Measurements from ENCODE around the gene TMEM201. TPM values are rescaled to one million over a fixed set of nuclear protein-coding genes. Genes with fewer than 3 reads are reported as not detected.
A peak's percentile ranks its signal among the peaks of the same experiment; 100 is the strongest.

Gene TMEM201
- total and polyA plus RNA-seq, 4 experiments from 2014 or later: 0.41 to 12.9 (median 7.3) TPM

- ChIA-PET CTCF (ENCODE audit: partially characterized antibody) (interaction anchor here (1.7 to 7.8 kb wide), 4 partner anchors 19 to 65 kb away, joined by 4 to 142 read pairs (median 29); no protein-coding TSS in a partner anchor), POLR2A (ENCODE audit: partially characterized antibody) (interaction anchor here (0.7 to 12.7 kb wide), 8 partner anchors 9 to 59 kb away, joined by 3 to 658 read pairs (median 12); no protein-coding TSS in a partner anchor)
- DNase-seq: no peak
- peak overlapping the region; percentile 88 to 98 (median 97) for H3K27ac Mint-ChIP-seq
- peaks cover 76% of the 10 kb centered on the region for H3K4me1 ChIP-seq (ENCODE audit: insufficient read depth, low read length)
- H3K9me3 Mint-ChIP-seq: peaks cover 0 to 1% (median 0%) of the 10 kb centered on the region in 8 donors
- peak overlapping the region; percentile 59 to 100 (median 98) for H3K4me3 Mint-ChIP-seq
- no peaks in the 10 kb centered on the region for H3K36me3 ChIP-seq (ENCODE audit: insufficient read depth, low read length)
- H3K27ac ChIP-seq (ENCODE audit: low read depth, low read length): peak overlapping the region; percentile 71
- H3K4me1 Mint-ChIP-seq: peaks cover 48 to 89% (median 66%) of the 10 kb centered on the region in 4 donors
- no peaks in the 10 kb centered on the region for H3K27me3 Mint-ChIP-seq
- H3K9me3 ChIP-seq (ENCODE audit: control insufficient read depth in 1 of 2, low read length in 2 of 2): no peaks in the 10 kb centered on the region
- H3K36me3 Mint-ChIP-seq: peaks cover 7 to 51% of the 10 kb centered on the region in 2 donors
- intact Hi-C loops (cut with micrococcal nuclease): loop anchor here (2.0 kb wide), 1 partner anchor 69 kb away; no protein-coding TSS in a partner anchor
- H3K4me3 ChIP-seq (ENCODE audit: low read length in 2 of 2): no peak overlapping the region
- H3K27me3 ChIP-seq (ENCODE audit: insufficient read depth, low read length): no peaks in the 10 kb centered on the region
These were observed 67.1 kb downstream of the TMEM201 start for GRCh38 chr1:9655836-9656235.

- Mint-ChIP-seq H3K4me1 (peaks cover 50 to 86% (median 67%) of the 10 kb centered on the region in 4 donors), H3K27ac (peak overlapping the region; percentile 90 to 97 (median 93)), H3K9me3 (no peaks in the 10 kb centered on the region), H3K36me3 (peaks cover 12 to 49% of the 10 kb centered on the region in 2 donors), H3K27me3 (no peaks in the 10 kb centered on the region), H3K4me3 (peak overlapping the region in 7 of 8 donors; percentile 56 to 98 (median 71))
- Histone ChIP-seq H3K4me1 (ENCODE audit: insufficient read depth, low read length) (peaks cover 78% of the 10 kb centered on the region), H3K27ac (ENCODE audit: low read depth, low read length) (peak overlapping the region; percentile 32), H3K4me3 (ENCODE audit: low read length in 2 of 2) (no peak overlapping the region), H3K27me3 (ENCODE audit: insufficient read depth, low read length) (no peaks in the 10 kb centered on the region), H3K36me3 (ENCODE audit: insufficient read depth, low read length) (no peaks in the 10 kb centered on the region), H3K9me3 (ENCODE audit: control insufficient read depth in 1 of 2, low read length in 2 of 2) (no peaks in the 10 kb centered on the region)
- DNase-seq: no peak
- ChIA-PET POLR2A (ENCODE audit: partially characterized antibody) (interaction anchor here (0.6 to 12.7 kb wide), 5 partner anchors 9 to 58 kb away, joined by 3 to 658 read pairs (median 4); no protein-coding TSS in a partner anchor), CTCF (ENCODE audit: partially characterized antibody) (interaction anchor here (0.8 to 1.8 kb wide), 4 partner anchors 11 to 31 kb away, joined by 3 to 6 read pairs (median 4); no protein-coding TSS in a partner anchor)
- intact Hi-C loops (cut with micrococcal nuclease): no loop called here
These were observed 68.9 kb downstream of the TMEM201 start for GRCh38 chr1:9657521-9658032.

- ChIA-PET POLR2A (ENCODE audit: partially characterized antibody) (interaction anchor here (0.7 to 12.7 kb wide), 4 partner anchors 9 to 57 kb away, joined by 3 to 658 read pairs (median 4); no protein-coding TSS in a partner anchor), CTCF (ENCODE audit: partially characterized antibody) (interaction anchor here (0.8 to 1.8 kb wide), 4 partner anchors 11 to 32 kb away, joined by 3 to 6 read pairs (median 4); no protein-coding TSS in a partner anchor)
- DNase-seq: peak in 2 of 5 donors; percentile 16 to 65
- no peaks in the 10 kb centered on the region for H3K27me3 Mint-ChIP-seq
- no peaks in the 10 kb centered on the region for H3K9me3 Mint-ChIP-seq
- peak overlapping the region in 7 of 8 donors; percentile 56 to 98 (median 71) for H3K4me3 Mint-ChIP-seq
- peak overlapping the region; percentile 75 to 97 (median 92) for H3K27ac Mint-ChIP-seq
- peaks cover 84% of the 10 kb centered on the region for H3K4me1 ChIP-seq (ENCODE audit: insufficient read depth, low read length)
- peaks cover 5% of the 10 kb centered on the region for H3K36me3 ChIP-seq (ENCODE audit: insufficient read depth, low read length)
- peaks cover 16 to 50% of the 10 kb centered on the region in 2 donors for H3K36me3 Mint-ChIP-seq
- intact Hi-C loops (cut with micrococcal nuclease): no loop called here
- H3K4me1 Mint-ChIP-seq: peaks cover 50 to 86% (median 68%) of the 10 kb centered on the region in 4 donors
- H3K27me3 ChIP-seq (ENCODE audit: insufficient read depth, low read length): no peaks in the 10 kb centered on the region
- H3K4me3 ChIP-seq (ENCODE audit: low read length in 2 of 2): no peak overlapping the region
- peak overlapping the region; percentile 32 for H3K27ac ChIP-seq (ENCODE audit: low read depth, low read length)
- no peaks in the 10 kb centered on the region for H3K9me3 ChIP-seq (ENCODE audit: control insufficient read depth in 1 of 2, low read length in 2 of 2)
These were observed 69.5 kb downstream of the TMEM201 start for GRCh38 chr1:9658199-9658598.

- POLR2A ChIA-PET (ENCODE audit: partially characterized antibody): interaction anchor here (0.6 to 12.7 kb wide), 4 partner anchors 25 to 62 kb away, joined by 3 to 658 read pairs (median 4); no protein-coding TSS in a partner anchor
- no peaks in the 10 kb centered on the region for H3K9me3 Mint-ChIP-seq
- no peaks in the 10 kb centered on the region for H3K9me3 ChIP-seq (ENCODE audit: control insufficient read depth in 1 of 2, low read length in 2 of 2)
- H3K27me3 ChIP-seq (ENCODE audit: insufficient read depth, low read length): no peaks in the 10 kb centered on the region
- H3K4me3 Mint-ChIP-seq: peak overlapping the region in 4 of 8 donors; percentile 5 to 65 (median 8)
- no peaks in the 10 kb centered on the region for H3K27me3 Mint-ChIP-seq
- no peak overlapping the region for H3K27ac ChIP-seq (ENCODE audit: low read depth, low read length)
- no peak for DNase-seq
- H3K4me1 Mint-ChIP-seq: peaks cover 44 to 84% (median 61%) of the 10 kb centered on the region in 4 donors
- H3K4me3 ChIP-seq (ENCODE audit: low read length in 2 of 2): no peak overlapping the region
- peaks cover 19 to 45% of the 10 kb centered on the region in 2 donors for H3K36me3 Mint-ChIP-seq
- H3K27ac Mint-ChIP-seq: peak overlapping the region in 6 of 7 donors; percentile 31 to 97 (median 76)
- intact Hi-C loops (cut with micrococcal nuclease): no loop called here
- peaks cover 5% of the 10 kb centered on the region for H3K36me3 ChIP-seq (ENCODE audit: insufficient read depth, low read length)
- peaks cover 79% of the 10 kb centered on the region for H3K4me1 ChIP-seq (ENCODE audit: insufficient read depth, low read length)
- CTCF ChIA-PET (ENCODE audit: partially characterized antibody): interaction anchor here (1.8 kb wide), 1 partner anchor 33 kb away, joined by 6 read pairs; no protein-coding TSS in a partner anchor
These were observed 70.6 kb downstream of the TMEM201 start for GRCh38 chr1:9659328-9659727.

GRCh38 chr1:9663257-9663656 lies 74.5 kb downstream of the TMEM201 start:
- Histone ChIP-seq H3K27me3 (ENCODE audit: insufficient read depth, low read length) (no peaks in the 10 kb centered on the region), H3K4me1 (ENCODE audit: insufficient read depth, low read length) (peaks cover 61% of the 10 kb centered on the region), H3K27ac (ENCODE audit: low read depth, low read length) (no peak overlapping the region), H3K36me3 (ENCODE audit: insufficient read depth, low read length) (peaks cover 15% of the 10 kb centered on the region), H3K4me3 (ENCODE audit: low read length in 2 of 2) (no peak overlapping the region), H3K9me3 (ENCODE audit: control insufficient read depth in 1 of 2, low read length in 2 of 2) (no peaks in the 10 kb centered on the region)
- H3K27ac Mint-ChIP-seq: peak overlapping the region in 2 of 7 donors; percentile 42 to 69
- H3K9me3 Mint-ChIP-seq: peaks cover 0 to 2% (median 0%) of the 10 kb centered on the region in 8 donors
- H3K27me3 Mint-ChIP-seq: no peaks in the 10 kb centered on the region
- H3K4me3 Mint-ChIP-seq: no peak overlapping the region
- CTCF ChIA-PET (ENCODE audit: partially characterized antibody): no interaction called here
- H3K4me1 Mint-ChIP-seq: peaks cover 31 to 72% (median 44%) of the 10 kb centered on the region in 4 donors
- H3K36me3 Mint-ChIP-seq: peaks cover 34 to 44% of the 10 kb centered on the region in 2 donors
- intact Hi-C loops (cut with micrococcal nuclease): no loop called here
- no peak for DNase-seq
- POLR2A ChIA-PET (ENCODE audit: partially characterized antibody): interaction anchor here (9.9 kb wide), 1 partner anchor 11 kb away, joined by 89 read pairs; the partner anchor contains the start of gene PIK3CD

Other genes with a start within 250 kb of the TMEM201 start
- 1 to 10 TPM; 2.5 to 3.1 TPM for gene SLC25A33, start 49.4 kb upstream of the TMEM201 start, total RNA-seq
- 1 to 10 TPM; 4.2 to 5.4 TPM for gene SLC25A33, start 49.4 kb upstream of the TMEM201 start, polyA plus RNA-seq
- gene PIK3CD, start 62.8 kb downstream of the TMEM201 start, total RNA-seq: 100 to 1,000 TPM; 220 to 236 TPM
- gene PIK3CD, start 62.8 kb downstream of the TMEM201 start, polyA plus RNA-seq: 100 to 1,000 TPM in 1 of 2 donors, 10 to 100 TPM in 1; 57.1 to 110 TPM
- 100 to 1,000 TPM; 107 to 109 TPM for gene CLSTN1, start 235.1 kb downstream of the TMEM201 start, total RNA-seq
- gene CLSTN1, start 235.1 kb downstream of the TMEM201 start, polyA plus RNA-seq: 10 to 100 TPM in 1 of 2 donors, 1 to 10 TPM in 1; 6.9 to 50.9 TPM

Measured in CD4-positive, alpha-beta memory T cell (primary cell).